Measurements from ENCODE around the gene MILR1. TPM values are rescaled to one million over a fixed set of nuclear protein-coding genes. Genes with fewer than 3 reads are reported as not detected.
A peak's percentile ranks its signal among the peaks of the same experiment; 100 is the strongest.
"Not testable (repeated sequence)": the region's sequence is repeated elsewhere in the genome, so short reads cannot be mapped to it uniquely, and the experiment has no call there.

MILR1 gene
- total and polyA plus RNA-seq, 5 donors, result 1.9 to 6.6 (median 5.0) TPM

GRCh38 chr17:64472564-64472963, 23.6 kb downstream of the MILR1 start:
- H3K27ac ChIP-seq (ENCODE audit: low read length), result no peak overlapping the region
- WGBS, result 94% methylated on average over 2 of the region's 2 CpGs
- no peak for ATAC-seq
- H3K4me3 ChIP-seq (ENCODE audit: low read length), result no peak overlapping the region
- DNase-seq, result no peak
- no peaks in the 10 kb centered on the region for H3K4me1 ChIP-seq (ENCODE audit: control insufficient read depth, insufficient read depth, low read length)
- no peaks in the 10 kb centered on the region for H3K27me3 ChIP-seq (ENCODE audit: control insufficient read depth, insufficient read depth)
- intact Hi-C loops (cut with DNase I), result no loop called here
- H3K9me3 ChIP-seq (ENCODE audit: control insufficient read depth, low read length), result no peaks in the 10 kb centered on the region

DNA sequence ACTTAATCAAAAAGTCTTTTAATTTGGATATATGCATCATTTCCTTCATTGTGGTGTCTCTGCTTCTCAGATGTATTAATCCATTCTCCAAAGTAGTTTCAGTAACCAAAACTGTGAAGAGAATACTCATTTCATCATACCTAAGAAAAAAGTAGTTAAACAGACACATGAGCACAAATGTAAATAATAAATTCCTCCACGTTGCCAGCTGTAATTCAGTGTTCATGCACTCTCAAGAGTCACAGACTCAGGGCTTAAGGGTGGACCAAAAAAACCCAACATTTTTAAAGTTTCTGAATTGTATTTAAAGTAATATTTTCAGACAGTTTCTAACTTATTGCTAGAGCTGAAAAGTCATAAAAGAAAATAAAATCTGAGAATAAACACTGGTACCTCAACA, 28.9 kb downstream of the MILR1 start:
- DNase-seq, result no peak
- 44% methylated on average over 1 of the region's 1 CpG for WGBS
- intact Hi-C loops (cut with DNase I), result no loop called here
- H3K27me3 ChIP-seq (ENCODE audit: control insufficient read depth, insufficient read depth), result no peaks in the 10 kb centered on the region
- H3K4me1 ChIP-seq (ENCODE audit: control insufficient read depth, insufficient read depth, low read length), result no peaks in the 10 kb centered on the region
- no peaks in the 10 kb centered on the region for H3K9me3 ChIP-seq (ENCODE audit: control insufficient read depth, low read length)
- no peak overlapping the region for H3K27ac ChIP-seq (ENCODE audit: low read length)
- ATAC-seq, result no peak
- H3K4me3 ChIP-seq (ENCODE audit: low read length), result no peak overlapping the region

- intact Hi-C loops (cut with DNase I), result no loop called here
- no peaks in the 10 kb centered on the region for H3K4me1 ChIP-seq (ENCODE audit: control insufficient read depth, insufficient read depth, low read length)
- H3K27me3 ChIP-seq (ENCODE audit: control insufficient read depth, insufficient read depth), result no peaks in the 10 kb centered on the region
- no peaks in the 10 kb centered on the region for H3K9me3 ChIP-seq (ENCODE audit: control insufficient read depth, low read length)
- no peak overlapping the region for H3K27ac ChIP-seq (ENCODE audit: low read length)
- no peak for ATAC-seq
- 96% methylated on average over 1 of the region's 1 CpG for whole genome bisulfite sequencing
- no peak for DNase-seq
- H3K4me3 ChIP-seq (ENCODE audit: low read length), result no peak overlapping the region
Measured at GRCh38 chr17:64480951-64481350, 32.0 kb downstream of the MILR1 start.

- DNase-seq, result no peak
- no peak for ATAC-seq
Measured at GRCh38 chr17:64484380-64484779, 35.5 kb downstream of the MILR1 start.

DNA sequence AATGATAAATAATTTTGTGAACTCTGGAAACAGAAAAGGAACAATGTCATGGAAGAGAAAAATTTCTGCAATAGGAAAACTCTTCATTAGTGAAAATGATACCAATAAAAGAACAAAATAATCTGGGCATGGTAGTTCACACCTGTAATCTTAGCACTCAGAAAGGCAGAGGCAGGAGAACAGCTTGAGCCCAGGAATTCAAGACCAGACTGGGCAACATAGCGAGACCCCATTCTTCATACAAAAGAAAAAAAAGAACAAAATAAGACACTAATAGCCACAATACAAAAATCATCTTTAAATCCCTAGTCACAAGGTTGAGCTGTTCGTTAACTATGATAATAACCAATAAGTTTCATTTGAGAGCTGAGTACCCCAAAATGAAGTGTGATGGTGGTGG, 39.4 kb downstream of the MILR1 start:
- no peak overlapping the region for H3K27ac ChIP-seq (ENCODE audit: low read length)
- intact Hi-C loops (cut with DNase I), result loop anchor here in 2 of 4 donors (5.0 kb wide), 2 partner anchors 61 to 66 kb away; no protein-coding TSS in a partner anchor
- DNase-seq, result no peak
- no peak overlapping the region for H3K4me3 ChIP-seq (ENCODE audit: low read length)
- no peaks in the 10 kb centered on the region for H3K27me3 ChIP-seq (ENCODE audit: control insufficient read depth, insufficient read depth)
- no peaks in the 10 kb centered on the region for H3K4me1 ChIP-seq (ENCODE audit: control insufficient read depth, insufficient read depth, low read length)
- WGBS, result 96% methylated on average over 2 of the region's 2 CpGs
- H3K9me3 ChIP-seq (ENCODE audit: control insufficient read depth, low read length), result no peaks in the 10 kb centered on the region
- ATAC-seq, result no peak

More at GRCh38 chr17:64484380-64484779, 35.5 kb downstream of the MILR1 start:
- Histone ChIP-seq H3K9me3 (ENCODE audit: control insufficient read depth, low read length) (no peaks in the 10 kb centered on the region), H3K27me3 (ENCODE audit: control insufficient read depth, insufficient read depth) (no peaks in the 10 kb centered on the region), H3K4me1 (ENCODE audit: control insufficient read depth, insufficient read depth, low read length) (no peaks in the 10 kb centered on the region), H3K27ac (ENCODE audit: low read length) (no peak overlapping the region), H3K4me3 (ENCODE audit: low read length) (no peak overlapping the region)
- intact Hi-C loops (cut with DNase I), result no loop called here
- WGBS, result 84% methylated on average over 3 of the region's 3 CpGs

- no peaks in the 10 kb centered on the region for H3K27me3 ChIP-seq (ENCODE audit: control insufficient read depth, insufficient read depth)
Measured at GRCh38 chr17:64491034-64491860, 42.3 kb downstream of the MILR1 start.

GRCh38 chr17:64491994-64492393, 43.1 kb downstream of the MILR1 start:
- Histone ChIP-seq H3K9me3 (ENCODE audit: control insufficient read depth, low read length) (no peaks in the 10 kb centered on the region), H3K27me3 (ENCODE audit: control insufficient read depth, insufficient read depth) (no peaks in the 10 kb centered on the region), H3K27ac (ENCODE audit: low read length) (no peak overlapping the region), H3K4me3 (ENCODE audit: low read length) (no peak overlapping the region), H3K4me1 (ENCODE audit: control insufficient read depth, insufficient read depth, low read length) (no peaks in the 10 kb centered on the region)
- DNase-seq (no peak), ATAC-seq (no peak)
- 85% methylated on average over 3 of the region's 3 CpGs for WGBS
- intact Hi-C loops (cut with DNase I), result loop anchor here in 2 of 4 donors (5.0 to 10.0 kb wide), 2 partner anchors 70 to 177 kb away; no protein-coding TSS in a partner anchor

More at GRCh38 chr17:64491034-64491860, 42.3 kb downstream of the MILR1 start:
- no peak overlapping the region for H3K27ac ChIP-seq (ENCODE audit: low read length)
- DNase-seq (peak in 1 of 3 donors; percentile 57), ATAC-seq (peak; percentile 44 to 56)
- no peaks in the 10 kb centered on the region for H3K9me3 ChIP-seq (ENCODE audit: control insufficient read depth, low read length)
- 91% methylated on average over 13 of the region's 13 CpGs for WGBS
- no peaks in the 10 kb centered on the region for H3K4me1 ChIP-seq (ENCODE audit: control insufficient read depth, insufficient read depth, low read length)
- intact Hi-C loops (cut with DNase I), result loop anchor here in 2 of 4 donors (5.0 to 10.0 kb wide), 2 partner anchors 69 to 176 kb away; no protein-coding TSS in a partner anchor
- H3K4me3 ChIP-seq (ENCODE audit: low read length), result no peak overlapping the region

GRCh38 chr17:64492481-64493109, 43.7 kb downstream of the MILR1 start:
- ATAC-seq, result no peak
- no peak overlapping the region for H3K4me3 ChIP-seq (ENCODE audit: low read length)
- no peaks in the 10 kb centered on the region for H3K9me3 ChIP-seq (ENCODE audit: control insufficient read depth, low read length)
- intact Hi-C loops (cut with DNase I), result loop anchor here in 2 of 4 donors (5.0 to 10.0 kb wide), 2 partner anchors 70 to 178 kb away; no protein-coding TSS in a partner anchor
- H3K27me3 ChIP-seq (ENCODE audit: control insufficient read depth, insufficient read depth), result no peaks in the 10 kb centered on the region
- peaks cover 2% of the 10 kb centered on the region for H3K4me1 ChIP-seq (ENCODE audit: control insufficient read depth, insufficient read depth, low read length)
- no peak overlapping the region for H3K27ac ChIP-seq (ENCODE audit: low read length)
- DNase-seq, result no peak
- 73% methylated on average over 6 of the region's 6 CpGs for WGBS

- DNase-seq, result no peak
- Histone ChIP-seq H3K27me3 (ENCODE audit: control insufficient read depth, insufficient read depth) (no peaks in the 10 kb centered on the region), H3K27ac (ENCODE audit: low read length) (no peak overlapping the region), H3K4me3 (ENCODE audit: low read length) (no peak overlapping the region), H3K4me1 (ENCODE audit: control insufficient read depth, insufficient read depth, low read length) (peaks cover 2% of the 10 kb centered on the region), H3K9me3 (ENCODE audit: control insufficient read depth, low read length) (no peaks in the 10 kb centered on the region)
- intact Hi-C loops (cut with DNase I), result loop anchor here in 2 of 4 donors (5.0 to 10.0 kb wide), 2 partner anchors 72 to 179 kb away; no protein-coding TSS in a partner anchor
- ATAC-seq, result no peak
- WGBS, result 93% methylated on average over 2 of the region's 2 CpGs
Measured at GRCh38 chr17:64494121-64494520, 45.2 kb downstream of the MILR1 start.

- H3K4me1 ChIP-seq (ENCODE audit: control insufficient read depth, insufficient read depth, low read length); DNase-seq; H3K9me3 ChIP-seq (ENCODE audit: control insufficient read depth, low read length); H3K27ac ChIP-seq (ENCODE audit: low read length); H3K4me3 ChIP-seq (ENCODE audit: low read length); H3K27me3 ChIP-seq (ENCODE audit: control insufficient read depth, insufficient read depth); ATAC-seq: not testable (repeated sequence)
- intact Hi-C loops (cut with DNase I), result loop anchor here in 1 of 4 donors (10.0 kb wide), 1 partner anchor 180 kb away; no protein-coding TSS in a partner anchor
- 93% methylated on average over 5 of the region's 5 CpGs for WGBS
Measured at GRCh38 chr17:64495300-64495699, 46.4 kb downstream of the MILR1 start.

DNA sequence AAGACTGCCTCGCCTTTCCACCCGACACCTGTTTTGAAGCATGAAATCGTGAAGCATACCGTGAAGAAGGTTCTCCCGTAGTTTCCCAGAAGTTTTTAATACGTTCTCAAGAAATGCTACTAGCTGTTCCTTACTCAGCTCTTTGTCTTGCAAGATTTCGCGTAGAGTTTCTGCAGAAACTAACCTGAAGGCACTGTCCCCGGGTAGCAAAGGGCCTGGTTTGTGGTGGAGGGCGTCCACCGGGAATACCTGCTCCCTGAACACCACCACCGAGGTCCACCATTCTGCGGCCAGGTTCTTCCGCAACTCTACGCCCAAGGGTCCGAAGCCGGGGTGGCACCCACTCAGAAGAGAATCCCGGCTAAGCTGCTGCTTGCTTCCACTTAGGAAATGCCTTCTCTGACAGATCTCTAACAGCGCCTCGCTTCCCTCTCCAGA, 47.5 kb downstream of the MILR1 start:
- under 1% methylated on average over 20 of the region's 20 CpGs for WGBS
- peaks cover 2% of the 10 kb centered on the region for H3K4me1 ChIP-seq (ENCODE audit: control insufficient read depth, insufficient read depth, low read length)
- no peaks in the 10 kb centered on the region for H3K9me3 ChIP-seq (ENCODE audit: control insufficient read depth, low read length)

More for the DNA sequence above, 47.5 kb downstream of the MILR1 start:
- Histone ChIP-seq H3K4me3 (ENCODE audit: low read length) (peak overlapping the region; percentile 62), H3K27me3 (ENCODE audit: control insufficient read depth, insufficient read depth) (no peaks in the 10 kb centered on the region), H3K27ac (ENCODE audit: low read length) (peak overlapping the region; percentile 53)
- no peak for ATAC-seq
- intact Hi-C loops (cut with DNase I), result loop anchor here in 1 of 4 donors (10.0 kb wide), 1 partner anchor 182 kb away; no protein-coding TSS in a partner anchor
- DNase-seq, result no peak
